ENCODE data around the gene ALOXE3. TPM values are rescaled to one million over a fixed set of nuclear protein-coding genes. Genes with fewer than 3 reads are reported as not detected.

The ALOXE3 gene
- polyA plus RNA-seq (2011; rRNA removed) (0.04 and 0.05 TPM in 2 replicates), polyA minus RNA-seq (2011; rRNA and poly(A)+ RNA removed) (0.09 TPM in 1 of 2 replicates, not detected in the other)

- no peak for DNase-seq (ENCODE audit: low read depth, low spot score)
- peak within 1 kb of the TSS; percentile 76 for H3K4me3 ChIP-seq (ENCODE audit: low read depth, low read length)
- peak within 1 kb of the TSS; percentile 31 for H3K27ac ChIP-seq (ENCODE audit: low read depth, low read length)
- H3K9me3 ChIP-seq (ENCODE audit: control insufficient read depth, insufficient read depth, low read length): no peaks in the 10 kb centered on the region
- H3K27me3 ChIP-seq (ENCODE audit: control insufficient read depth, insufficient read depth, low read length): peaks cover 35% of the 10 kb centered on the region
- CTCF ChIA-PET: interaction anchor here (0.5 to 3.8 kb wide), 30 partner anchors 8 to 283 kb away, joined by 3 to 71 read pairs (median 6); partner anchors contain the start of gene SLC25A35
- POLR2A ChIA-PET: interaction anchor here (0.6 to 2.8 kb wide), 2 partner anchors 55 to 142 kb away, joined by 3 to 18 read pairs; no protein-coding TSS in a partner anchor
- no peak for TF ChIP-seq CTCF (IDR thresholded peaks at IDR 0.05; ENCODE audit: low read depth, low read length)
Observed at GRCh38 chr17:8117980-8118768, at the start of gene ALOXE3. Gene ALOXE3 (minus strand): TSS chr17:8118514. CDS start chr17:8117990, 524 bp downstream.

GRCh38 chr17:8167526-8167925 is 49.2 kb upstream of the ALOXE3 start:
- DNase-seq (ENCODE audit: low read depth, low spot score): no peak
- no peaks in the 10 kb centered on the region for H3K27me3 ChIP-seq (ENCODE audit: control insufficient read depth, insufficient read depth, low read length)
- H3K9me3 ChIP-seq (ENCODE audit: control insufficient read depth, insufficient read depth, low read length): no peaks in the 10 kb centered on the region; the same call in 1 of the 2 replicates
- POLR2A ChIA-PET: no interaction called here
- CTCF ChIA-PET: interaction anchor here (0.9 kb wide), 1 partner anchor 8 kb away, joined by 3 read pairs; no protein-coding TSS in a partner anchor
- no peak overlapping the region for H3K27ac ChIP-seq (ENCODE audit: low read depth, low read length)
- no peak for TF ChIP-seq CTCF (IDR thresholded peaks at IDR 0.05; ENCODE audit: low read depth, low read length)
- no peak overlapping the region for H3K4me3 ChIP-seq (ENCODE audit: low read depth, low read length)

- H3K9me3 ChIP-seq (ENCODE audit: control insufficient read depth, insufficient read depth, low read length): no peaks in the 10 kb centered on the region; the same call in 1 of the 2 replicates
- H3K27me3 ChIP-seq (ENCODE audit: control insufficient read depth, insufficient read depth, low read length): no peaks in the 10 kb centered on the region
- POLR2A ChIA-PET: no interaction called here
- no peak overlapping the region for H3K27ac ChIP-seq (ENCODE audit: low read depth, low read length)
- DNase-seq (ENCODE audit: low read depth, low spot score): no peak
- CTCF ChIA-PET: no interaction called here
- H3K4me3 ChIP-seq (ENCODE audit: low read depth, low read length): no peak overlapping the region
- TF ChIP-seq CTCF (IDR thresholded peaks at IDR 0.05; ENCODE audit: low read depth, low read length): no peak
Observed at GRCh38 chr17:8166731-8167130, 48.4 kb upstream of the ALOXE3 start.

- no peak for TF ChIP-seq CTCF (IDR thresholded peaks at IDR 0.05; ENCODE audit: low read depth, low read length)
- ChIA-PET CTCF (no interaction called here), POLR2A (interaction anchor here (1.0 to 1.3 kb wide), 2 partner anchors 9 to 14 kb away, joined by 4 to 9 read pairs; no protein-coding TSS in a partner anchor)
- Histone ChIP-seq H3K9me3 (ENCODE audit: control insufficient read depth, insufficient read depth, low read length) (no peaks in the 10 kb centered on the region; the same call in 1 of the 2 replicates), H3K27me3 (ENCODE audit: control insufficient read depth, insufficient read depth, low read length) (no peaks in the 10 kb centered on the region), H3K27ac (ENCODE audit: low read depth, low read length) (peak overlapping the region; percentile 47), H3K4me3 (ENCODE audit: low read depth, low read length) (no peak overlapping the region)
- no peak for DNase-seq (ENCODE audit: low read depth, low spot score)
Observed at GRCh38 chr17:8164815-8165131, 46.5 kb upstream of the ALOXE3 start.

Measured in AG04450 (cell line).